PFSK-1 (cell line): Measurements from ENCODE around the gene ANKS1B.

Source experiments
- POLR2AphosphoS5 ChIP-seq: IDR thresholded peaks from 2 replicates; pipeline ENCODE4 v1.6.1; 2012; ENCODE audit warnings: low read depth, mild to moderate bottlenecking, control low read depth, low read length, moderate library complexity
- SIN3A ChIP-seq: IDR thresholded peaks from 2 replicates; pipeline ENCODE4 v1.6.1; 2012; ENCODE audit warnings: mild to moderate bottlenecking, low read length, moderate library complexity, borderline replicate concordance; ENCODE audit not compliant: insufficient read depth

DNA sequence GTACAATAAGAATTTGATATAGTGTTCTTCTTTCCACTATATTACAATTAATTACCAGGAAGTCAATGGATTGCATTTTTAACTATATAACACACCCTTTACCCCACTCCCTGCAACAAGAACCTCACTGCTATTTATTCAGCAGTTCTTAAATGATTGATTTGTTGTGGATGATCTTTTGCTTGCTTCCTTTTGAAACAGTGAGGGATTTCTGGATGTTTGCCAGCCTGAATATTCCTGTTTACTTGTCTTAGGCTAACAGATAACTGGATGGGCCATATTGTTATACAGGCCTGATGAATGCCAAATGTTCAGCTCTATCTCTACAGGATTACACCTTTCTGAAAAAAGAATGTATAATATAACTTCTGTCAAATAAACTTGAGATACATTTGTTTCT, 842.1 kb downstream of the ANKS1B start:
- TF ChIP-seq POLR2AphosphoS5 (no peak), SIN3A (no peak)
